Measurements from ENCODE around the gene B4GALNT1.
"Not testable (repeated sequence)": the region's sequence is repeated elsewhere in the genome, so short reads cannot be mapped to it uniquely, and the experiment has no call there.

Gene B4GALNT1

GRCh38 chr12:57632958-57633840 is at the start of gene B4GALNT1:
Gene B4GALNT1 (minus strand): TSS chr12:57633201. CDS start chr12:57632132, 1,069 bp downstream.
- no peaks in the 10 kb centered on the region for H3K9me3 Mint-ChIP-seq
- ATAC-seq, result peak; percentile 87
- no peaks in the 10 kb centered on the region for H3K36me3 Mint-ChIP-seq
- DNase-seq (ENCODE audit: low spot score in 2 of 2), result peak; percentile 66 to 83
- H3K4me1 Mint-ChIP-seq, result peaks cover 21% of the 10 kb centered on the region
- H3K4me3 Mint-ChIP-seq, result peak within 1 kb of the TSS; percentile 75
- no peak within 1 kb of the TSS for H3K27ac Mint-ChIP-seq

GRCh38 chr12:57679697-57680096 is 46.7 kb upstream of the B4GALNT1 start:
- no peak for ATAC-seq
- H3K36me3 Mint-ChIP-seq, result no peaks in the 10 kb centered on the region

GRCh38 chr12:57677947-57678346 is 44.9 kb upstream of the B4GALNT1 start:
- not testable (repeated sequence) for H3K36me3 Mint-ChIP-seq; H3K27ac Mint-ChIP-seq; ATAC-seq; H3K4me1 Mint-ChIP-seq; DNase-seq (ENCODE audit: low spot score in 2 of 2); H3K4me3 Mint-ChIP-seq; H3K9me3 Mint-ChIP-seq

More at GRCh38 chr12:57679697-57680096, 46.7 kb upstream of the B4GALNT1 start:
- no peaks in the 10 kb centered on the region for H3K4me1 Mint-ChIP-seq
- no peak overlapping the region for H3K4me3 Mint-ChIP-seq
- no peak overlapping the region for H3K27ac Mint-ChIP-seq
- peaks cover 5% of the 10 kb centered on the region for H3K9me3 Mint-ChIP-seq
- no peak for DNase-seq (ENCODE audit: low spot score in 2 of 2)

GRCh38 chr12:57674691-57675090 is 41.7 kb upstream of the B4GALNT1 start:
- H3K36me3 Mint-ChIP-seq, result no peaks in the 10 kb centered on the region
- DNase-seq (ENCODE audit: low spot score in 2 of 2) (no peak), ATAC-seq (no peak)
- no peak overlapping the region for H3K4me3 Mint-ChIP-seq
- H3K27ac Mint-ChIP-seq, result no peak overlapping the region
- no peaks in the 10 kb centered on the region for H3K9me3 Mint-ChIP-seq
- no peaks in the 10 kb centered on the region for H3K4me1 Mint-ChIP-seq

GRCh38 chr12:57672801-57673200 is 39.8 kb upstream of the B4GALNT1 start:
- no peak overlapping the region for H3K27ac Mint-ChIP-seq
- no peaks in the 10 kb centered on the region for H3K4me1 Mint-ChIP-seq
- no peaks in the 10 kb centered on the region for H3K9me3 Mint-ChIP-seq
- no peak for DNase-seq (ENCODE audit: low spot score in 2 of 2)
- H3K4me3 Mint-ChIP-seq, result no peak overlapping the region
- ATAC-seq, result no peak
- H3K36me3 Mint-ChIP-seq, result no peaks in the 10 kb centered on the region

- not testable (repeated sequence) for H3K9me3 Mint-ChIP-seq; ATAC-seq; H3K4me3 Mint-ChIP-seq; H3K27ac Mint-ChIP-seq; H3K36me3 Mint-ChIP-seq; DNase-seq (ENCODE audit: low spot score in 2 of 2); H3K4me1 Mint-ChIP-seq
Observed at GRCh38 chr12:57671811-57672210, 38.8 kb upstream of the B4GALNT1 start.

- H3K4me1 Mint-ChIP-seq; H3K4me3 Mint-ChIP-seq; H3K36me3 Mint-ChIP-seq; ATAC-seq; H3K27ac Mint-ChIP-seq; H3K9me3 Mint-ChIP-seq; DNase-seq (ENCODE audit: low spot score in 2 of 2): not testable (repeated sequence)
Observed at GRCh38 chr12:57669691-57670090, 36.7 kb upstream of the B4GALNT1 start.

GRCh38 chr12:57666897-57667296 is 33.9 kb upstream of the B4GALNT1 start:
- DNase-seq (ENCODE audit: low spot score in 2 of 2) (no peak), ATAC-seq (no peak)
- no peaks in the 10 kb centered on the region for H3K4me1 Mint-ChIP-seq
- H3K9me3 Mint-ChIP-seq, result no peaks in the 10 kb centered on the region
- no peak overlapping the region for H3K4me3 Mint-ChIP-seq
- no peaks in the 10 kb centered on the region for H3K36me3 Mint-ChIP-seq
- H3K27ac Mint-ChIP-seq, result no peak overlapping the region

- H3K27ac Mint-ChIP-seq; ATAC-seq; DNase-seq (ENCODE audit: low spot score in 2 of 2); H3K4me1 Mint-ChIP-seq; H3K36me3 Mint-ChIP-seq; H3K9me3 Mint-ChIP-seq; H3K4me3 Mint-ChIP-seq: not testable (repeated sequence)
Observed at GRCh38 chr12:57665066-57665820, 32.2 kb upstream of the B4GALNT1 start.

GRCh38 chr12:57661376-57661775 is 28.4 kb upstream of the B4GALNT1 start:
- Mint-ChIP-seq H3K36me3 (no peaks in the 10 kb centered on the region), H3K4me3 (no peak overlapping the region)
- no peak for ATAC-seq

GRCh38 chr12:57658890-57659289 is 25.9 kb upstream of the B4GALNT1 start:
- DNase-seq (ENCODE audit: low spot score in 2 of 2) (no peak), ATAC-seq (no peak)
- Mint-ChIP-seq H3K9me3 (no peaks in the 10 kb centered on the region), H3K4me1 (no peaks in the 10 kb centered on the region), H3K27ac (no peak overlapping the region), H3K4me3 (no peak overlapping the region), H3K36me3 (no peaks in the 10 kb centered on the region)

More at GRCh38 chr12:57661376-57661775, 28.4 kb upstream of the B4GALNT1 start:
- Mint-ChIP-seq H3K27ac (no peak overlapping the region), H3K4me1 (no peaks in the 10 kb centered on the region), H3K9me3 (no peaks in the 10 kb centered on the region)
- no peak for DNase-seq (ENCODE audit: low spot score in 2 of 2)

GRCh38 chr12:57657744-57658143 is 24.7 kb upstream of the B4GALNT1 start:
- no peaks in the 10 kb centered on the region for H3K4me1 Mint-ChIP-seq
- no peak for ATAC-seq
- H3K9me3 Mint-ChIP-seq, result no peaks in the 10 kb centered on the region
- H3K4me3 Mint-ChIP-seq, result no peak overlapping the region
- DNase-seq (ENCODE audit: low spot score in 2 of 2), result no peak
- no peaks in the 10 kb centered on the region for H3K36me3 Mint-ChIP-seq
- H3K27ac Mint-ChIP-seq, result no peak overlapping the region

- H3K4me3 Mint-ChIP-seq; DNase-seq (ENCODE audit: low spot score in 2 of 2); H3K9me3 Mint-ChIP-seq; ATAC-seq; H3K4me1 Mint-ChIP-seq; H3K27ac Mint-ChIP-seq; H3K36me3 Mint-ChIP-seq: not testable (repeated sequence)
Observed at GRCh38 chr12:57656408-57656807, 23.4 kb upstream of the B4GALNT1 start.

- ATAC-seq (no peak), DNase-seq (ENCODE audit: low spot score in 2 of 2) (no peak)
- Mint-ChIP-seq H3K4me1 (no peaks in the 10 kb centered on the region), H3K27ac (no peak overlapping the region), H3K4me3 (no peak overlapping the region), H3K36me3 (no peaks in the 10 kb centered on the region), H3K9me3 (no peaks in the 10 kb centered on the region)
Observed at GRCh38 chr12:57655541-57656240, 22.7 kb upstream of the B4GALNT1 start.

GRCh38 chr12:57654042-57654441 is 21.0 kb upstream of the B4GALNT1 start:
- H3K36me3 Mint-ChIP-seq, result no peaks in the 10 kb centered on the region
- DNase-seq (ENCODE audit: low spot score in 2 of 2) (no peak), ATAC-seq (no peak)
- H3K27ac Mint-ChIP-seq, result no peak overlapping the region
- H3K4me3 Mint-ChIP-seq, result no peak overlapping the region
- no peaks in the 10 kb centered on the region for H3K9me3 Mint-ChIP-seq
- H3K4me1 Mint-ChIP-seq, result no peaks in the 10 kb centered on the region

All from stimulated activated effector memory CD8-positive, alpha-beta T cell treated with anti-CD3 and anti-CD28 coated beads, Interleukin-12 subunit alpha, Interleukin-12 subunit beta, amount 100 ng/mL, for 72 hours (primary cell).